ENCODE results near the gene XBP1. TPM values are rescaled to one million over a fixed set of nuclear protein-coding genes. Genes with fewer than 3 reads are reported as not detected.

The XBP1 gene
- total and polyA plus RNA-seq, 2 of the 13 experiments (the other 11 are each of a cell fraction or from before 2014, with no cell fraction given): 416 to 427 TPM

DNA sequence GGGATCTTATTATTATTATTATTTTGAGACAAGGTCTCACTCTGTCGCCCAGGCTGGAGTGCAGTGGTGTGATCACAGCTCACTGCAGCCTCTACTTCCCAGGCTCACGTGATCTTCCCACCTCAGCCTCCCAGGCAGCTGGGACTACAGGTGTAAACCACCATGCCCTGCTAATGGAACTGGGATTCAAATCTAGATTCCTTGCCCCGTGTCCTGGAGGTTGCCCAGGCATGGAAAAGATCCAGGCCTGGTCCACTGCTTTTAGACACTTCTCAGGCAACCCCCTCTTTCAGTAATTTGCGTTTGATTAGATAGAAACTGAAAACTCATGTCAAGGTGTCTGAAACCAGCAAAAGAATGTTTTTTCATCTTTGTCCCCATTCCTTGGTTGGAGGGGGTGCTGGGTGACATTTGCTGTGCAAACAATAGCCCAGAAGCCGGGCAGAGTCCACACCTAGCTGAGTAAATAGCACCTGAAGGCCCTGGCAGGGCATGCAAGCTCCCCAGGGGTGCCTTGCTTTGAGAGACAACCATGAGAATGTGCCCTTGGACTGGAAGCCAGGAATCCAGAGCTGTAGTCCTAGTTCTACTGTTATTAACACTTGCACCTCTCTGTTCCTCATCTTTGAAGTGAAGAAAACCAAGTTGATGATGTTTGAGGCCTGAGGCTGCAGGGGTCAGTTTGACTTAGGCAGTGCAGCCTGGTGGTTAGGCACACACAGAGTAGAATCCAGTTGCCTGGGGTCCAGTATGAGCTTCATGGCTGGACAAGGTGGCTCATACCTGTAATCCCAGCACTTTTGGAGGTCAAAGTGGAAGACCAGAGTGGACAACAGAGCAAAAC is 19.1 kb upstream of the XBP1 start (continued):
- TF ChIP-seq ERF (CRISPR knock-in tag; IDR thresholded peaks at IDR 0.05) (peak; percentile 69; the same call in 1 of the 2 replicates), CREM (IDR thresholded peaks at IDR 0.05) (peak; percentile 84), CREM (CRISPR knock-in tag; IDR thresholded peaks at IDR 0.05) (no peak), HMG20A (CRISPR knock-in tag; IDR thresholded peaks at IDR 0.05; ENCODE audit: borderline replicate concordance) (peak; percentile 70), PAWR (CRISPR knock-in tag; IDR thresholded peaks at IDR 0.05; ENCODE audit: borderline replicate concordance) (0 out of 2 replicates have a peak, but pooled peaks have one; percentile 44), KDM3A (CRISPR knock-in tag; IDR thresholded peaks at IDR 0.05; ENCODE audit: low read depth) (no peak), ZBTB20 (CRISPR knock-in tag; IDR thresholded peaks at IDR 0.05; ENCODE audit: borderline replicate concordance, low read depth) (peak; percentile 60; the same call in 1 of the 2 replicates), ZSCAN31 (CRISPR knock-in tag; IDR thresholded peaks at IDR 0.05; ENCODE audit: low read depth) (peak; percentile 62; the same call in 1 of the 2 replicates), CENPX (CRISPR knock-in tag; IDR thresholded peaks at IDR 0.05) (no peak), SALL2 (CRISPR knock-in tag; IDR thresholded peaks at IDR 0.05) (0 out of 2 replicates have a peak, but pooled peaks have one; percentile 48), ZNF282 (IDR thresholded peaks at IDR 0.05; ENCODE audit: partially characterized antibody) (no peak), FOXP1 (IDR thresholded peaks at IDR 0.05) (no peak), FOXP1 (CRISPR knock-in tag; IDR thresholded peaks at IDR 0.05) (peak; percentile 69), MAZ (IDR thresholded peaks at IDR 0.05; ENCODE audit: borderline replicate concordance, low read depth, low read length) (no peak), MAZ (CRISPR knock-in tag; IDR thresholded peaks at IDR 0.05; ENCODE audit: low read depth) (0 out of 2 replicates have a peak, but pooled peaks have one; percentile 4), ZNF546 (CRISPR knock-in tag; conservative IDR thresholded peaks at IDR 0.05) (no peak), REL (CRISPR knock-in tag; conservative IDR thresholded peaks at IDR 0.05) (no peak), NCOR1 (IDR thresholded peaks at IDR 0.05; ENCODE audit: borderline replicate concordance, low read length) (peak; percentile 82; the same call in 1 of the 2 replicates), NPAS2 (CRISPR knock-in tag; IDR thresholded peaks at IDR 0.05; ENCODE audit: borderline replicate concordance) (no peak), YY1 (IDR thresholded peaks at IDR 0.05; ENCODE audit: insufficient read depth, insufficient replicate concordance, low read depth, low read length) (peak; percentile 56)
- TF ChIP-seq, protein P1, sequence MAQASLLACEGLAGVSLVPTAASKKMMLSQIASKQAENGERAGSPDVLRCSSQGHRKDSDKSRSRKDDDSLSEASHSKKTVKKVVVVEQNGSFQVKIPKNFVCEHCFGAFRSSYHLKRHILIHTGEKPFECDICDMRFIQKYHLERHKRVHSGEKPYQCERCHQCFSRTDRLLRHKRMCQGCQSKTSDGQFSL (CRISPR knock-in tag; IDR thresholded peaks at IDR 0.05): no peak; the same call in 1 of the 2 replicates
- TF ChIP-seq, protein P2, sequence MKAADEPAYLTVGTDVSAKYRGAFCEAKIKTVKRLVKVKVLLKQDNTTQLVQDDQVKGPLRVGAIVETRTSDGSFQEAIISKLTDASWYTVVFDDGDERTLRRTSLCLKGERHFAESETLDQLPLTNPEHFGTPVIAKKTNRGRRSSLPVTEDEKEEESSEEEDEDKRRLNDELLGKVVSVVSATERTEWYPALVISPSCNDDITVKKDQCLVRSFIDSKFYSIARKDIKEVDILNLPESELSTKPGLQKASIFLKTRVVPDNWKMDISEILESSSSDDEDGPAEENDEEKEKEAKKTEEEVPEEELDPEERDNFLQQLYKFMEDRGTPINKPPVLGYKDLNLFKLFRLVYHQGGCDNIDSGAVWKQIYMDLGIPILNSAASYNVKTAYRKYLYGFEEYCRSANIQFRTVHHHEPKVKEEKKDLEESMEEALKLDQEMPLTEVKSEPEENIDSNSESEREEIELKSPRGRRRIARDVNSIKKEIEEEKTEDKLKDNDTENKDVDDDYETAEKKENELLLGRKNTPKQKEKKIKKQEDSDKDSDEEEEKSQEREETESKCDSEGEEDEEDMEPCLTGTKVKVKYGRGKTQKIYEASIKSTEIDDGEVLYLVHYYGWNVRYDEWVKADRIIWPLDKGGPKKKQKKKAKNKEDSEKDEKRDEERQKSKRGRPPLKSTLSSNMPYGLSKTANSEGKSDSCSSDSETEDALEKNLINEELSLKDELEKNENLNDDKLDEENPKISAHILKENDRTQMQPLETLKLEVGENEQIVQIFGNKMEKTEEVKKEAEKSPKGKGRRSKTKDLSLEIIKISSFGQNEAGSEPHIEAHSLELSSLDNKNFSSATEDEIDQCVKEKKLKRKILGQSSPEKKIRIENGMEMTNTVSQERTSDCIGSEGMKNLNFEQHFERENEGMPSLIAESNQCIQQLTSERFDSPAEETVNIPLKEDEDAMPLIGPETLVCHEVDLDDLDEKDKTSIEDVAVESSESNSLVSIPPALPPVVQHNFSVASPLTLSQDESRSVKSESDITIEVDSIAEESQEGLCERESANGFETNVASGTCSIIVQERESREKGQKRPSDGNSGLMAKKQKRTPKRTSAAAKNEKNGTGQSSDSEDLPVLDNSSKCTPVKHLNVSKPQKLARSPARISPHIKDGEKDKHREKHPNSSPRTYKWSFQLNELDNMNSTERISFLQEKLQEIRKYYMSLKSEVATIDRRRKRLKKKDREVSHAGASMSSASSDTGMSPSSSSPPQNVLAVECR (CRISPR knock-in tag; IDR thresholded peaks at IDR 0.05; ENCODE audit: borderline replicate concordance): peak; percentile 45; the same call in 1 of the 2 replicates
- TF ChIP-seq, protein P3, sequence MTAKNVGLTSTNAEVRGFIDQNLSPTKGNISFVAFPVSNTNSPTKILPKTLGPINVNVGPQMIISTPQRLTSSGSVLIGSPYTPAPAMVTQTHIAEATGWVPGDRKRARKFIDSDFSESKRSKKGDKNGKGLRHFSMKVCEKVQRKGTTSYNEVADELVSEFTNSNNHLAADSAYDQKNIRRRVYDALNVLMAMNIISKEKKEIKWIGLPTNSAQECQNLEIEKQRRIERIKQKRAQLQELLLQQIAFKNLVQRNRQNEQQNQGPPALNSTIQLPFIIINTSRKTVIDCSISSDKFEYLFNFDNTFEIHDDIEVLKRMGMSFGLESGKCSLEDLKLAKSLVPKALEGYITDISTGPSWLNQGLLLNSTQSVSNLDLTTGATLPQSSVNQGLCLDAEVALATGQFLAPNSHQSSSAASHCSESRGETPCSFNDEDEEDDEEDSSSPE (CRISPR knock-in tag; IDR thresholded peaks at IDR 0.05): no peak

All from HepG2 (cell line).